ENCODE results near the gene DNAH11. TPM values are rescaled to one million over a fixed set of nuclear protein-coding genes. Genes with fewer than 3 reads are reported as not detected.

Gene DNAH11
- total RNA-seq, 1 experiment from 2014 or later = 0.39 TPM

DNA sequence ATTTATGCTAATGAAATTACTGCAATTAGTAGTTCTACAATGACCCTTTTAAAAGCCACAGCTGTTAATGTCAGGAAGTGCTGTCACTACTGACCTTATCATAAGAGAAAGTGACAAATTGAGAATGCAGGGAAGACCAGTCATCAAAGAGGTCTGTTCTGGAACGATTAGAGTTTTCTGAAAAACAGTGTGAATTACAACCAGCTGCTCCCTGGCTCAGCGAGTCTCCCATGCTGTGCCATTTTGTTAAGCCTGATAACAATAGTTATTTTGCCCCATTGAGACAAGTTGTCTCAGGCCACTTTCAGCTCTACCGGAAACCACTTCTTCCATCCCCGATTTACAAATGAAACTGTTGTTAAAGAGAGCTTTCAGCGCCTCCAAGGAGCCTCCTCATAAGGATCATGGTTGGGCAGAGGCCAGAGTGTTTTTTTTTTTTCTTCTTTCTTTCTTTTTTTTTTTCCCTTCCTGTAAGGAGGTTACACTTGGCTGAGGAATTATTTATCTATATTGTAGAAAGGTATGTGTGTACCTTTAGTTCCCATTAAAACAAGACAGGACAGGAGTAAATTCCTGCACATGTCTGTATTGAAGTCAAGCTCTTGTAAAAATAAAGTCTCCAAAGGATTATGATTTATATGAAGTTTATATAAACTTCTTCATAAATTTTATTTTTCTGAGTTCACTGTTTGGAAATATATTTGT lies 229.2 kb downstream of the DNAH11 start:
- ATAC-seq (no peak), DNase-seq (ENCODE audit: low read depth, low spot score) (no peak)
- H3K4me3 ChIP-seq (replicated peaks in 1 of 2; ENCODE audit: low read depth in 1 of 2, low read length in 2 of 2) = no peak overlapping the region
- intact Hi-C loops (cut with micrococcal nuclease) = no loop called here
- H3K9me3 ChIP-seq (ENCODE audit: control insufficient read depth in 1 of 2, insufficient read depth in 1 of 2, low read depth in 1 of 2, low read length in 2 of 2) = no peaks in the 10 kb centered on the region
- H4K20me1 ChIP-seq (ENCODE audit: insufficient read depth) = no peaks in the 10 kb centered on the region
- H3K9ac ChIP-seq (ENCODE audit: low read length) = no peak overlapping the region
- H3K27me3 ChIP-seq (ENCODE audit: insufficient read depth, low read length) = no peaks in the 10 kb centered on the region
- no peaks in the 10 kb centered on the region for H3K4me1 ChIP-seq (ENCODE audit: control insufficient read depth in 1 of 2, insufficient read depth in 2 of 2, low read length in 2 of 2)
- CTCF ChIA-PET = no interaction called here
- H3K36me3 ChIP-seq (ENCODE audit: control insufficient read depth in 1 of 2, insufficient read depth in 2 of 2, low read length in 2 of 2) = no peaks in the 10 kb centered on the region
- no peaks in the 10 kb centered on the region for H3K79me2 ChIP-seq (ENCODE audit: insufficient read depth, low read length)
- POLR2A ChIA-PET = no interaction called here
- no peak overlapping the region for H3K4me2 ChIP-seq (ENCODE audit: low read length)
- RAD21 ChIA-PET (ENCODE audit: low non-redundant PET in 1 of 2, low total read pairs in 2 of 2, uncharacterized antibody in 2 of 2, unreplicated experiment in 2 of 2) = no interaction called here
- no TSS peak for BruUV-seq (replicated peaks)
- no peak overlapping the region for H2AFZ ChIP-seq (ENCODE audit: low read depth, low read length, poor library complexity, severe bottlenecking)
- H3K9me2 ChIP-seq (ENCODE audit: insufficient read depth) = no peaks in the 10 kb centered on the region
- no peak for TF ChIP-seq RAD21 (IDR thresholded peaks at IDR 0.05; ENCODE audit: low read depth)
- TF ChIP-seq SIN3A (IDR thresholded peaks at IDR 0.05; ENCODE audit: low read depth) = no peak
- no peak for TF ChIP-seq SP1 (IDR thresholded peaks at IDR 0.05; ENCODE audit: low read depth)
- no peak for TF ChIP-seq YY1 (IDR thresholded peaks at IDR 0.05; ENCODE audit: extremely low read depth, insufficient replicate concordance, low read depth, low read length)
- TF ChIP-seq, protein P1, sequence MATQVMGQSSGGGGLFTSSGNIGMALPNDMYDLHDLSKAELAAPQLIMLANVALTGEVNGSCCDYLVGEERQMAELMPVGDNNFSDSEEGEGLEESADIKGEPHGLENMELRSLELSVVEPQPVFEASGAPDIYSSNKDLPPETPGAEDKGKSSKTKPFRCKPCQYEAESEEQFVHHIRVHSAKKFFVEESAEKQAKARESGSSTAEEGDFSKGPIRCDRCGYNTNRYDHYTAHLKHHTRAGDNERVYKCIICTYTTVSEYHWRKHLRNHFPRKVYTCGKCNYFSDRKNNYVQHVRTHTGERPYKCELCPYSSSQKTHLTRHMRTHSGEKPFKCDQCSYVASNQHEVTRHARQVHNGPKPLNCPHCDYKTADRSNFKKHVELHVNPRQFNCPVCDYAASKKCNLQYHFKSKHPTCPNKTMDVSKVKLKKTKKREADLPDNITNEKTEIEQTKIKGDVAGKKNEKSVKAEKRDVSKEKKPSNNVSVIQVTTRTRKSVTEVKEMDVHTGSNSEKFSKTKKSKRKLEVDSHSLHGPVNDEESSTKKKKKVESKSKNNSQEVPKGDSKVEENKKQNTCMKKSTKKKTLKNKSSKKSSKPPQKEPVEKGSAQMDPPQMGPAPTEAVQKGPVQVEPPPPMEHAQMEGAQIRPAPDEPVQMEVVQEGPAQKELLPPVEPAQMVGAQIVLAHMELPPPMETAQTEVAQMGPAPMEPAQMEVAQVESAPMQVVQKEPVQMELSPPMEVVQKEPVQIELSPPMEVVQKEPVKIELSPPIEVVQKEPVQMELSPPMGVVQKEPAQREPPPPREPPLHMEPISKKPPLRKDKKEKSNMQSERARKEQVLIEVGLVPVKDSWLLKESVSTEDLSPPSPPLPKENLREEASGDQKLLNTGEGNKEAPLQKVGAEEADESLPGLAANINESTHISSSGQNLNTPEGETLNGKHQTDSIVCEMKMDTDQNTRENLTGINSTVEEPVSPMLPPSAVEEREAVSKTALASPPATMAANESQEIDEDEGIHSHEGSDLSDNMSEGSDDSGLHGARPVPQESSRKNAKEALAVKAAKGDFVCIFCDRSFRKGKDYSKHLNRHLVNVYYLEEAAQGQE (IDR thresholded peaks at IDR 0.05; ENCODE audit: low read depth) = no peak
- no peak for TF ChIP-seq CBX3 (IDR thresholded peaks at IDR 0.05; ENCODE audit: low read depth)
- no peak for TF ChIP-seq SRF (IDR thresholded peaks at IDR 0.05; ENCODE audit: low read depth)
- no peak overlapping the region for H3K27ac ChIP-seq (ENCODE audit: low read depth, low read length)

Measured in HCT116 (cell line).